HuH-7.5 (cell line): ENCODE data around the gene USP31.

Experiments used
- DNase-seq: peaks from one replicate; pipeline ENCODE4 v3.0.0; 2011; ENCODE audit warnings: low spot score

USP31 gene

DNA sequence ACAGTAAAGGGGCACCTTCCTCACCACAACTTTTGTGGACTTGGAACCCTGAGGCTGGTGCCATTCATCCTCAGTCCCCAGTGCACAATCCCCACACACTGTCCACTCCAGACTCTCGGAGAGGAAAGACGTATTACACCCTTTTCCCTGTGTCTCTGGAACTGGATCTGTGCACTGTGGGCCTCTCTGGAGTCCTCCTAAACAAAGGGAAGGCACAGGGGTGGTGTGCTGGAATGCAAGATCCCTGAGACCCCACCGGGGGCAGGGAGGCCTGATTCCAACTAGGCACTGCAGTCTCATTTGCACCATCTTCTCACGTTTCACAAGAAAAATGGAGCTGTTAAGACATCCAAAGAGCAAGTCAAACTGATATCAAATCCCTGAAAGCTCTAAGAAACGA, 89.8 kb downstream of the USP31 start:
- DNase-seq = no peak

DNA sequence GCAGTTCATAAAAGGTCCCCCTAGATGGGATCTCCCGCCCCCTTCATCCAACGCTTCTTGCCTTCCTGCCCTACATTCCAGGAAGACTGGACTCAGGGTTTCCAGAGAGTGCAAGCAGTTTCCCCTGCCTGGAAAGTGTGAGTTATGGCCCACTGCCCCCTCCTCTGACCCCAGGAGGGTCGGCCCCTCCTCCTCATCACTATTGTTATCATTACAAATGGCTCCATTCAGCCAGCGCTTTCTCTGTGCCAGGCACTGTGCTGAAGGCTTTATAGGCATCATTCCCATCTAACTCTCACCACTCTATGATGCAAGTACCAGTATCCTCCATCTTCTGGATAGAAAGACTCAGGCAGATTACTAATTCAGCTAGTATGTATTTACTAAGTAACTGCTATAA, 90.7 kb downstream of the USP31 start:
- DNase-seq = no peak

DNA sequence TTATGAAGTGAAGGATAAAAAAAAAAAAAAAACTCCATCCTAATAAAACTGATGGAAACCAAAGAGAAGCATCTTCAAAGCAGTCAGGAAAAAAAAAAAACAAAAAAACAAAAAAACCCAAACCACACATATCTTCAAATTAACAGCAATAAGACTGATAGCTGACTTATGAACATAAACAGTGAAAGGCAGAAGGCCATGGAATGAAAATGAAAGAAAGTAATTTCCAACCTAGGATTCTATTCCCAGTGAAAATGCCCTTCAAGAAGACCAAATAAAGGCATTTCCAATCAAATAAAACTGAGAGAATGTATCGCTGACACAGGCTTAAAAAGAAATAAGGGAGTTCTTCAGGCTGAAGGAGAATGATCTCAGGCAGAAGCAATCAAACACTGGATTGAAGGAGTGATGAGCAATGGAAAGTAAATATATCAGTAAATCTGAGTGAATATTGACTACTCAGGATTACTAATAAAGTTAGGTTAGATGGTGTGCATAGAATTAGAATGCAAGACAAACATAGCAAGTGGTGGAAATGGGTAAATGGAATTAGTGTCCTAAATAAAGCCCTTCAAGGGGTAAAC, 92.1 kb downstream of the USP31 start:
- DNase-seq = no peak

DNA sequence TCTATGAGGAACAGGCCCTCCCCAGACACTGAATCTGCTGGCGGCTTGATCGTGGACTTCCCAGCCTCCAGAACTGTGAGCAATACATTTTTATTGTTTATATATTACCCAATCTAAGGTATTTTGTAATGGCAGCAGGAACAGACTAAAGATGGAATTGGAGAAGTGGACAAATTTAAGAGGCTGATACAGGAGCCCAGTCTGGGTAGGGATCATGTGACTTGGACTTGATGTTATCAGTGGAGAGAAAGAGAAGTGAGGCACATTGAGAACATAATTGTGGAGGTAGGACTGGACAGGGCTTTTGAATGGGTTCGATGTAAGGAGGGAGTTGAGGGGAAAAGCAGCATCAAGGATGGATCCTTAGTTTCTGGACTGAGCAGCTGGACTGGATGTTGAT, 93.8 kb downstream of the USP31 start:
- no peak for DNase-seq

DNA sequence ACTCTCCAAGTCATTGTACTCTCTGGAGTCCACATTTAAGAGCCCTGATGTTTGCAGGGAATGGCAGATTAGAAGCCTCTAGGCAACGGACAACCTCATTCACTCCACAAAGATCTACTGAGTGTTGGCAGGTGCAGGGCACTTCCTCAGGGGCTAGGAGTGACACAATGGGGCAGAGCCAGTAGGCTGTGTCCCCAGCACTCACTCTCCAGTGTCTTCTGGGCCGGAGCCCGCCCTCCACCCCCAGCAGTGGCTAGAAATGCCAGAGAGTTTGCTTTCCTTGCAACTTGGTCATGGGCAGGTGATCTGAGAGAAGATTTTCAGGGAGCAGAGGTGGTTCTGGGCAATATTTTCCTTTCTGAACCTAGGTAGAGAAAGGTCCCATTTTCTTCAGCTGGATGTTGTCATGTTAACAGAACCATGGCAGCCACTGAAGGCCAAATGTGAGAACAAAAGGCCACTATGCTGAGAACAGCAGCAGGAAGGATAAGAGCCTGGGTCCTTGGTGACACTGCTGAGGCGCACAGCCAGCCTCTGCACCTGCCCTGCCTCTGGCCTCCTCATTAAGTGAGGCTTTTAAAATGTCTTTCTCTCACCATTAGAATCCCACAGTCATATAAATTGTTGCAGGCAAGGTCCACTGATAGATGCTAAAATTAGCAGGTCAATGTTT, 96.2 kb downstream of the USP31 start:
- no peak for DNase-seq

DNA sequence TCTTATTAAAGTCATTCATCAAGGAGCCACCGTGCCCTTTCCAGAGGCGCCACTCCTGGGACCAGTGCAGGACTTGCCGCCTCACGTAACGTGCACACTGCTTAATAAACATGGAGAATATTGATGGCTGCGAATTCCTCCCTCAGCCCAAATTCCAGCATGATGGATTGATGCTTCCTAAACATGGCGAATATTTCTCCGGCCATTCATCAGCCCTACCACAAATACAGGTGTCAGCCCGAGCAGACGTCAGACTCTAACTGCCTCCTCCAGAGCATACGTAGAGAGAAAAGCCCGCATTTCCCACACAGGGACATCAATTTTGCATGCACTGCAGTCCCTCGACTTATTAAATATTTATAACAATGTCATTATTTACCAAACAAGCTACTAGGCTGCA, 97.0 kb downstream of the USP31 start:
- DNase-seq = no peak

DNA sequence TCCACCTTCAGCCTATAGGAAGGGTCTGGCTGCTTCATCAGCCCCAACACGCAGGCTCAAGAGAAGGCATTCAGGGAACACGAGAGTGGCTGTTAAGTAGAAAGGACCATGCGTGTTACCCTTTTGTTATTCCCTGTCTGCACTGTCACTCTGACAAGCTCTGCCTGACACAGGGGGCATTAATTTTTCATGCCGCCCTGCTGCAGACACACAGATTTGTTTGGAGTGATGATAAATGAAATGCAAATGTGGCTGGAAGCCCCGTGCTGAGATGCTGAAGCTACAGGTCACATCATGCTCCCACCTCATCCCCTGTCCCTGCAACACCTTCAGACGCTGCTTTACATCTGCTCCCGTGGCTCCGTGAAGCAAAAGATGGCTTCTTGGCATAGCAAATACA, 97.7 kb downstream of the USP31 start:
- no peak for DNase-seq

DNA sequence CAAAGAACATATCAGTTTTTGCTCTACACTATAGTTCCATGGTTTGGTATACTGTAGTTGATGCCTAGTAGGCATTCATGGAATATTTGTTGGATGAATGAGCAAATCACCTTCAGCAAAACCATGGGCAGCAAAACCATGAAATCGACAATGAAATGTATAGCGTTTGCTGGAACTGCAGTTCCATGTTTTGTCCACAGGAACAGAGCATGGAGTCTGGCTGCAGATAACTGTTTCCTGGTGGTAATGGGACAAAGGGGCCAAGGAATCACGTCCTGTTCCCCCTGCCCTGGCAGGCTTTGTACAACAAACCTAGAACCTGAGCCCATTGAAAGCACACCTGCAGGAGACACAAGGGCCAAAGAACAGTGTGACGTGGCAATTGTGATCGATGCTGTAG, 101.1 kb downstream of the USP31 start:
- no peak for DNase-seq

DNA sequence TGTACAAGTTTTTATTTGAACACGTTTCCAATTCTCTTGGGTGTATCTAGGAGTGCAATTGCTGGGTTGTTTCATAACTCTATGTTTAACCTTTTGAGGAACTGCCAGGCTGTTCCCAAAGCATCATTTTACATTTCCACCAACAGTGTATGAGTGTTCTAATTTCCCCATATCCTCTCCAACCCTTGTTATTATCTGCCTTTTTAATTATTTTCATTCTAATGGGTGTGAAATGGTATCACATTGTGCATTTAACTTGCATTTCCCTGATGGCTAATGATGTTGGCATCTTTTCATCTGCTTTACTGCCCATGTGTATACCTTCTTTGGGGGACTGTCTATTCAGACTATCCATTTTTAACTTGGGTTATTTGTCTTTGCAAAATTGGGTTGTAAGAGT, 104.2 kb downstream of the USP31 start:
- DNase-seq = no peak

DNA sequence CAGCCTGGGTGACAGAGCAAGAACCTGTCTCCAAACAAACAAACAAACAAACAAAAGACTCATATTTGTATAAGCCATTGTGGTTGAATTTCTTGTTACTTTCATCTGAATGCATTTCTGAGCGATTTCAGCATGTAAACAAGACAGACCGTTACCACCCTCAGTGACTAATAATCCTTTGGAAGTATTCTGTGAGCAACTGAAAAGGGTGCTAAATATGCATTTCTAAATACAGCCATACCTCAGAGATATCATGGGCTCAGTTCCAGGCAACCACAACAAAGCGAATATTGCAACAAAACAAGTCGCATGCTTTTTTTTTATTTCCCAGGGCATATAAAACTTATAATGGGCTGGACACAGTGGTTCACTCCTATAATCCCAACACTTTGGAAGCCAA, 109.0 kb downstream of the USP31 start:
- DNase-seq = no peak

DNA sequence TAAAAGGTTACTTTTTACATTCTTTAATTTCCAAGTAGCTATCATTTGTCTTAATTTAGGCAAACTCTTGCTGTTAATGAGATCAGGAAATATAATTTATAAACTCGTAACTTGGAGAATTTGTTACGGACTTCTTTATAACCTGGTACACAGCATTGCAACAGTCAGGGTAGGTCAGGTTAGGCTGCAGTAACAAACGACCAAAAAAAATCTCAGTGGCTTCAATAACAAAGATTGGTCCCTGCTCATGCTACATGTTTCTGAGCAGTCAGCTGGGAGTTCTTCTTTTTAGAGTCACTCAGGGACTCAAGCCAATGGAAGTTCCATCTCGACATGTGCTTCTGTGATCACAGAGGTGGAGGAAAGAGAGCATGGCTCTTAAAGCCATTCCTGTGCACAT, 110.1 kb downstream of the USP31 start:
- DNase-seq = no peak

DNA sequence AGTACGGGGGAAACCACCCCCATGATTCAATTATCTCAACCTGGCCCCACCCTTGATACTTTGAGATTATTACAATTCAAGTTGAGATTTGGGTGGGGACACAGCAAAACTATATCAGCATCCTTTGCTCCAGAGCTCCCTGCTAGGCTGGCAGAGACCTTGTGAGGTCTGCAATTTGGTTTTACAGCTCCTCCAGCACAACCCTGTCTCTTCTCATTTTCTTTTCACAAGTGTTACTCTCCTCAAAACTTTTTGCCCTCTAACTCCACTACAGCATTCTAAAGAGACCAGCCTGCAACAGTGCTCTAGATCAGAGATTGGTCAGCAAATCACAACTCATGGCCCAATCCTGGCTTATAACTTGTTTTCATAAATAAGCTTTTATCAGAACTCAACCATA, 114.0 kb downstream of the USP31 start:
- DNase-seq = no peak

DNA sequence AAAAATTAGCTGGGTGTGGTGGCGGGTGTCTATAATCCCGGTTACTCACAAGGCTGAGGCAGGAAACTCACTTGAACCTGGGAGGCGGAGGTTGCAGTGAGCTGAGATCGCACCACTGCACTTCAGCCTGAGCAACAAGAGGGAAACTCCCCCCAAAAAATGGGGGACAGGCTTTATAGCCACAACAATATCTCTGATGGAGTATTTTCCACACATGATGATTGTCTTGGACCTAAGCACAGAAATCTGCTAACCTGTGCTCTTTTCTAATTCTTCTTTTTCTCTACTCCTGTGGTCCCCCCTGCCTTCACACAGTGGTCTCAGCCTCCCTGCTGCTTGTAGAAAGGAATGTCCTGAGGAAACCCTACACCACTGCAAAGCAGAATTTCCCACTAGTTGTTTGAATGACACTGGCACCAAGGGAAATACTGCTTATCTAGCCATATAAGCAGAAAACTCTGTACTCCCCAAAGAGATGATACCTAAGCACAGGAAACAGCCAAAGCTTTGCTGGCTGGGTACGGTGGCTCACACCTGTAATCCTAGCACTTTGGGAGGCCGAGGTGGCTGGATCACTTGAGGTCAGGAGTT, 117.6 kb downstream of the USP31 start:
- DNase-seq = no peak

DNA sequence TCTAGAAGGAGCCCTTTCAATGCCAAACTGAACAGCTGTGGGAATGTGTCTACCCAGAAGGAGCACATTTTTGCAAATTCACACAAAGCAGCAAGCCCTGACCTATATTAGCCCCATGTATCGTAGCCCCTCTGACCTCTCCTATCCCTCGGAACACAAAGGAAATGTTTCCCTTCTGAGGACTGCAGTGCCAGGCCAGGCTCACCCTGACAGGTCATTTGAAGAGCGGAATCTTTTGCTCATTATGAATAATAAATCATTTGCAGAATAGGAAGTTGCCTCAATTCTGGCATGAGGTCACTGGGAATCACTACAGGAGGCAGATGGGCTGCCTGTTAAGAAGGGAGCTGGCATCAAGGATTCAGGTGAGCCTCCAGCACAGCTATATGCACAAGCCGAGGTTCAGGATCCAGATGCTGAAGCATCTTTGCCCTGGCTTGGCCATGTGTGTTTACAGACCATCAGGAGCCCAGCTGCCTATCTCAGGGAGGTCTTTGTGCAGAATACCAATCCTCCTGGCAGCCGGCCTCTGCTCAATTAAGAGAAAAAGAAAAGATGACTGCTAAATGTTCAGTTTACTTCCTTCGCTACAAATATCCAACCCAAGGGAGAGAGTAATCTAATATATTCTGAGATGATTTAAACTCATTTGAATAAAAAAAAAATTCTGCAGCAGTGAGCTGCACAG, 119.4 kb downstream of the USP31 start:
- DNase-seq = no peak

DNA sequence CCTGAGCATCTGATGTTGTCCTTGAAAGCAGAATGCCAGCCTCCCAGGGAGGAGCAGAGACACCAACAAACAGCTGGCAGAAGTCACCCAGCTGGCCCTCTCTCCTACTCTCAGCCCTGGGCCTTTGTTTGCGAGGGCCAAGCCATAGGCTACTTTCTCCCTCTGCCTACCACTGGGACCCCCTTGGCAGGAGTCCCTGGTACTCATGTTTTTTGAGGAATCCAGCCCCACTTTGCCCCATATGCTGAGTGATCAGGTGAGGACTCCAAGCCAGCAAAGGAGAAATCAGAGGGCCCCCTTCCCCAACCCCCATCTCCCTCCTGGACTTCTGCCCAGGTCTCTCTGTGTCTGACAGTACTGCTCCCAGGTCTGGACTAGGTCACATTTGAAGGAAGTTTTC, 121.9 kb downstream of the USP31 start:
- DNase-seq = no peak

DNA sequence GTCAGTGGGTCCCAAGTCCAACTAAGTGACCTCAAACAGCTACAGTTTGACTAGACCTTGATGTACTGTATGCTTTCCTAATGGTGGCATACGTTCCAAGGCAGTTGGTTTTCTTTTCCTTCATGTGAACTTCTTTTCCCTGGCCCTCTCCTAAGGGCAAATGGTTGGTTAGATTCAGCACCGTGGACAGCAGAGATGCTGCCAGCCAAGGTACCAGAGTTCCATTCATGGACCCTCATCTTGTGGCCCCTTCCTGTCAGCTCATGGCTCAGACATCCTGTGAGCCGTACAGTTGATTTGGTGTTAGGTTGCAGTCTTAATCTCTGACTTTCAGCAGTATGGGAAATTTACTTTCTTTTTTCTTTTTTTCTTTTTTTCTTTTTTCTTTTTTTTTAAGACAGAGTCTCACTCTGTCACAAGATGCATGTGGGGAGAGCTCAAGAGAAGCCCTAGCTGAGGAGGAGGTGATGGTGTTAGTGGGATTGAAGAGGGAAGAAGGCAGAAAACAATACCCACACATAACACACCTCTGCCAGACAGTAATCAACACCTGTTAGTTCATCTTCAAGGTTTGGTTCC, 122.4 kb downstream of the USP31 start:
- peak; percentile 11 for DNase-seq

DNA sequence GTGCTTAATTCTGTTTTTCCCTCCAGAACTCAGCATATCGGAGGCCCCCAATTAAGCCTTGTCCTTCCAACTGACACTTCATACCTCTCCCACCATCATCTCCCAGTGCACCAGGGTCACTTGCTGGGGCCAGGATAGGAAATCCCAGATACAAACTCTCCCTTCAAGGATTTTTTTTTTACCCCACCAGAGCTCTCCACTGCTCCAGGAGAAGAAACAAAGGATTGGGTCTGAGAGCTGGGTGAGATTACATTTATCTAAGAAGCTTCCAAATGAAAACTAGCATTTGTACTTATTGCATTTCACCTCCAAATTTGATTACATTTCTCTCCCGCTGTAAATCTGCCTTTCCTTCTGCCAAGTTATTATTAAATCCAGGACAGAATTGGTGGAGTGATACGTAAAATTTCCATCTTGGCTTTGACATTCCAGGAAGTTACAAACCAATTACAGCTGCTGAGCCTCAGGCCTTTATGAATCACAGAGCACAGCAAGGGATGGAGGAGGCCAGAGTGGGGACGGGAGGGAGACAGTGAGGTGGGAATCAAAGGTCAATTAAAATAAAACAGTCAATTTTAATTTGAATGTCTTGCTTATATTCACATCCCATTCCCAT, 123.5 kb downstream of the USP31 start:
- no peak for DNase-seq

DNA sequence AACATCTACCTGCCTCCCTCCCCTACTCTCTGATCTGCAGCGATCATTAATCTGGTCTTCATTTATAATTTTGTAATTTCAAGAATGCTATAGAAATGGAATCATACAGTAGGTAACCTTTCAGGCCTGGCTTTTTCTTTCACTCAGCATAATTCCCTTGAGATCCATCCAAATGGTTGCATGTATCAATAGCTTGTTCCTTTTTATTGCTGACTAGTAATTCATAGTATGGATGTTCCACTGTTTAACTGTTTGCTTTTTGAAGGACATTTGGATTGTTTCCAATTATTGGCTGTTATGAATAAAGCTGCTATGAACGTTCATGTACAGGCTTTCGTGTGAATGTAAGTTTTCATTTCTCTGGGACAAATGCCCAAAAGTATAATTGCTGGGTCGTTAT, 125.2 kb downstream of the USP31 start:
- DNase-seq = no peak

DNA sequence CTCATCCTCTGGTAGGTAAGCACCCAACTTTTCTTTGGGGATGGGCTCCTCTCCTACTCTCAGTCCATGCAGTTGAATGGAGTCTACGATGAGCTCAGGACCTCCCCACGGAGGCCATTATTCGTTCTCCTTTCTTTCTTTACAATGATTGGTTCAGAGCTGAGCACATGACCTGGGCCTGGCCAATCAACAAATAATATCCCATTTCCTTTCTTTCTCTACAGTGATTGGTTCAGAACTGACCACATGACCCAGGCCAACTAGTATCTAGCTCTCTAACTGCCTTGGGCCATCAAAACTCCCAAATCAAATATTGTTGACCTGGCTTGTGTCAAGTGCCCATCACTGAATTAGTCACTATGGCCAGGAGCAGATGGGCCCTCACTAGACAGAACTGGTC, 129.2 kb downstream of the USP31 start:
- no peak for DNase-seq

DNA sequence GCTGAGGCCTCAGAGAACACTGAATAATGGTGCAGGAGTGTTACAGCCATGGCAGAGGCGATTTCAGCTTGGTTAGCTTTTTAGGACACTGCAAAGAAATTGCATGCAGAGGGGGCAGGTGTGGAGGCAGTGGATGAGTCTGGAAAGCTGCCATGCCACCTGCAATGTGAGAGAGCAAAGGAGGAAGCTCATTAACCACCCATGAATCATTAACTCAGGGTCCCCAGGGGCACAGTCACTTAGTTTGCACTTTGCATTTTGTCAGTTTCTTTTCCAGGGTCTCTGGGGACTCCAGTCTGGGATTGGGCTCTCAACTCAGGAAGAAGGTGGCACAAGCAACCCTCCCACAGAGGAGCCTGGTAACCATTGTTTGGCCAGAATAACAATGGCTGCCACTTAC, 132.9 kb downstream of the USP31 start:
- DNase-seq = no peak

DNA sequence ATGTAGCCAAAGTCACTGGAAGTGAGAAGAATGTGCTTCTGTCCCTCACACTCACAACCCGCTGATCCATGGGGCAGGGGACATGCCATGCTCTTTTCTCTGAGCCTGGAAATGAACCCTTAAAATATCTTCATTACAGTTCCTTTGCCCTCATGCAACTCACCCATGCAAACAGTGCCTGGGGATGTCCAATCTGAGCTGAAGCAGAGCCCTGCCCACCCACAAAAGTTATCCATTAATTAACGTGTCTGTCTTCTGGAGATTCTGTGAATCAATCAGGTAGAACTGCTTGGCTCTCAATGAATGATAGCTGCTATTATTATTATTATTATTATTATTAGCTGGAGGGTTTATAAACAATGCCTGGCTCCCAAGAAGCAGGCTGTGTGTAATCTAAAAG, 133.7 kb downstream of the USP31 start:
- DNase-seq = no peak

DNA sequence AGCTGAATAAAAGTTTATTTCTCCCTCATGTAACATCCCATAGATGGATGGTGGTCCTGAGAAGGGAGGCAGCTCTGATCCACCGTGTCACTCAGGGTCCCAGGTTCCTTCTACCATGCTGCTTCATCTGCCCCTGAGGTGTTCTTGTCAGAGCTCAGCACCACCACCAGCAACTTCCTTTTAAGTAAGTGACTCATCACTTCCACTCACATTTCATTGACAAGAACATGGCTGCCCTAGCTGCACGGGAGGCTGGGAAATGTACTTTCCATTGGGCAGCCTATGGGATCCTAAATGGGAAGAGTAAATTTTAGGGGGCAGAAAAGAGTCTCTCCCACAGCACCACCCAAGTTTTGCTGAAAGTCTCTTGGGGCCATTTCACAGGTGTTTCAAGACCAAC, 134.7 kb downstream of the USP31 start:
- DNase-seq = no peak
